ENCODE data around the gene DUSP1. TPM values are rescaled to one million over a fixed set of nuclear protein-coding genes. Genes with fewer than 3 reads are reported as not detected.

The DUSP1 gene
- total RNA-seq, 2 donors from 2014 or later: 14.5 to 24.5 TPM

DNA sequence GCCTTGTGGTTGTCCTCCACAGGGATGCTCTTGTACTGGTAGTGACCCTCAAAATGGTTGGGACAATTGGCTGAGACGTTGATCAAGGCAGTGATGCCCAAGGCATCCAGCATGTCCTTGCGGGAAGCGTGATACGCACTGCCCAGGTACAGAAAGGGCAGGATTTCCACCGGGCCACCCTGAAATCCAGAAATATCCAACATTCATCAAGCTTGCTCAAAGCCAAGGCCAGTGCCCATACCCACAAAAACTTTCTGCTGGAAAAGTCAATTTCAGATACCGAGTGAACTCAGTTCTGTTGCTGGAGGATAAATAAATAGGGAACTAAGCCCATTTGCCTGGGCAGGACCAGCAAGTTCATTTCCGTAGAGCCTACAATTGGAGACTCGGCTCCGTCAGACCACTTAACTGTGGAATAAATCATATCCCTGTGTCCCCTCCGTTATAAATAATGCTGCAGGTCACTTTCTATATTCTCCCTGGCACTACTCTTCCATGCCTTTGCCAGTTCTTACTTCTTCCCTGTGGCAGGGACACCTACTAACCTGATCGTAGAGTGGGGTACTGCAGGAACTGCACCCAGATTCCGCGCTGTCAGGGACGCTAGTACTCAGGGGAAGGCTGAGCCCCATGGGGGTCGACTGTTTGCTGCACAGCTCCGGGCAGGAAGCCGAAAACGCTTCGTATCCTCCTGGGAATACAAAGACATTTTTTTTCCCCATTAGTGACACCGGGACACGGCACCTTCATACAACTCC lies 1.2 kb downstream of the DUSP1 start:
- H3K36me3 Mint-ChIP-seq (ENCODE audit: insufficient read depth in 2 of 2): peaks cover 9 to 16% of the 10 kb centered on the region in 2 donors
- H3K27ac Mint-ChIP-seq: peak overlapping the region; percentile 75
- H3K27me3 Mint-ChIP-seq (ENCODE audit: low read depth): no peaks in the 10 kb centered on the region
- H3K4me3 Mint-ChIP-seq: peak overlapping the region; percentile 91 to 96
- peaks cover 66% of the 10 kb centered on the region for H3K4me1 Mint-ChIP-seq (ENCODE audit: low read depth)
- H3K9me3 Mint-ChIP-seq: peaks cover 0 to 2% of the 10 kb centered on the region in 2 donors
- DNase-seq (no peak), ATAC-seq (replicated peaks in 1 of 2) (no peak)

DNA sequence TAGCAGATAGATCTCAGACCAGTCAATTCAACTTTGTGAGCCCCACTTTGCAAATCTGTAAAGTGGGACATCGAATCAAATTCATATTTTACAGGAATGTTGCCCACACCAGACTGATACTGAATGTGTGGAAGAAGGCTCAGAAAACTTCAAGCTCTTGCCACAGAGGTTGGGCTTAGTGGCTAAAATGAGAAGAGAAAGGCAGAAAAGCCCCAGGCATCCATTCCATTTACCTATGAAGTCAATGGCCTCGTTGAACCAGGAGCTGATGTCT lies 1.7 kb downstream of the DUSP1 start:
- Mint-ChIP-seq H3K27ac (peak overlapping the region; percentile 51), H3K4me3 (peak overlapping the region; percentile 91 to 96), H3K27me3 (ENCODE audit: low read depth) (no peaks in the 10 kb centered on the region), H3K9me3 (peaks cover 0 to 2% of the 10 kb centered on the region in 2 donors), H3K4me1 (ENCODE audit: low read depth) (peaks cover 64% of the 10 kb centered on the region), H3K36me3 (ENCODE audit: insufficient read depth in 2 of 2) (peaks cover 8 to 15% of the 10 kb centered on the region in 2 donors)
- DNase-seq (no peak), ATAC-seq (replicated peaks in 1 of 2) (no peak)

DNA sequence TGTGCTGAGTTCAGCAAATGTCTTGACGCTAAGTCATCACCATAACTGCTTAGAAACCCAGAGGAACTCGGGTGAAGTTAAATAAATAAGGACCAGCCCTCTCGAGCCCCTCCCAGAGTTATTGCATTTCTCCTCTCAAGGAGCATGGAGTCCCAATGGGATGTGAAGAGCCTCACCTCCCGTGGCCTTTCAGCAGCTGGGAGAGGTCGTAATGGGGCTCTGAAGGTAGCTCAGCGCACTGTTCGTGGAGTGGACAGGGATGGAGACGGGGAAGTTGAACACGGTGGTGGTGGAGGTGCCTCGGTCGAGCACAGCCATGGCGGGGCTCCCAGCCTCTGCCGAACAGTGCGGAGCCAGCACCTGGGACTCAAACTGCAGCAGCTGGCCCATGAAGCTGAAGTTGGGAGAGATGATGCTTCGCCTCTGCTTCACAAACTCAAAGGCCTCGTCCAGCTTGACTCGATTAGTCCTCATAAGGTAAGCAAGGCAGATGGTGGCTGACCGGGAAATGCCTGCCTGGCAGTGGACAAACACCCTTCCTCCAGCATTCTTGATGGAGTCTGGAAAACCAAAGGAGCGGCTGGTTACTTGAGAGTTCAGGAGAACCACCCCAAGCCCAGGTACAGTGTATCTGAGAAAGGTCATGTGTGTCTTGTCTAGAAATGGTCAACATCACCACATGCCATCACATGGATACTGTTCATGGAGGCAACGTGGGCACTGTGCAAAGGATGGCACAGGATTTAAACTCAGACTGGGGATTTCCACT lies 2.2 kb downstream of the DUSP1 start:
- no peaks in the 10 kb centered on the region for H3K27me3 Mint-ChIP-seq (ENCODE audit: low read depth)
- H3K27ac Mint-ChIP-seq: peak overlapping the region; percentile 51
- ATAC-seq (replicated peaks in 1 of 2) (no peak), DNase-seq (peak in 1 of 2 donors; percentile 16)
- peaks cover 8 to 15% of the 10 kb centered on the region in 2 donors for H3K36me3 Mint-ChIP-seq (ENCODE audit: insufficient read depth in 2 of 2)
- H3K9me3 Mint-ChIP-seq: peaks cover 0 to 2% of the 10 kb centered on the region in 2 donors
- peaks cover 59% of the 10 kb centered on the region for H3K4me1 Mint-ChIP-seq (ENCODE audit: low read depth)
- H3K4me3 Mint-ChIP-seq: peak overlapping the region; percentile 91 to 96

DNA sequence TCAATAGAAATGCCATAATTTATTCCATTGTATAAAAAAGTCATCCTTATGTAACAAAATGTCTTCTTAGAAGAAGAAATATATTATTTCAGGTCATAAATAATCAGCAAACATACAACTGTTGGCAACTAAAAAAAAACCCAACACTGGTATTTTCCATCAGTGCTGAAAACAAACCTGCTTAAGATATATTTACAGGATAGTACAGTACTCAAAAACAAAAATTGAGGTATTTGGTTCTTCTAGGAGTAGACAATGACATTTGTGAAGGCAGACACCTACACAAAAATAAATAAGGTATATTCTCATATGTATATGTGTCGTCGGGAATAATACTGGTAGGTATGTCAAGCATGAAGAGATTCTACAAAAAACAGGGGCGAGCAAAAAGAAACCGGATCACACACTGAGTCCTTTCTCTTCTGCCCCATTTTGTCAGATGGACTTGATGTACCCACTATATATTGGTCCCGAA lies 2.9 kb downstream of the DUSP1 start:
- ATAC-seq (replicated peaks in 1 of 2): no peak
- H3K4me1 Mint-ChIP-seq (ENCODE audit: low read depth): peaks cover 53% of the 10 kb centered on the region
- DNase-seq: no peak
- H3K9me3 Mint-ChIP-seq: no peaks in the 10 kb centered on the region
- no peak overlapping the region for H3K27ac Mint-ChIP-seq
- no peaks in the 10 kb centered on the region for H3K27me3 Mint-ChIP-seq (ENCODE audit: low read depth)
- H3K4me3 Mint-ChIP-seq: peak overlapping the region in 1 of 2 donors; percentile 96
- H3K36me3 Mint-ChIP-seq (ENCODE audit: insufficient read depth in 2 of 2): peaks cover 8 to 10% of the 10 kb centered on the region in 2 donors

DNA sequence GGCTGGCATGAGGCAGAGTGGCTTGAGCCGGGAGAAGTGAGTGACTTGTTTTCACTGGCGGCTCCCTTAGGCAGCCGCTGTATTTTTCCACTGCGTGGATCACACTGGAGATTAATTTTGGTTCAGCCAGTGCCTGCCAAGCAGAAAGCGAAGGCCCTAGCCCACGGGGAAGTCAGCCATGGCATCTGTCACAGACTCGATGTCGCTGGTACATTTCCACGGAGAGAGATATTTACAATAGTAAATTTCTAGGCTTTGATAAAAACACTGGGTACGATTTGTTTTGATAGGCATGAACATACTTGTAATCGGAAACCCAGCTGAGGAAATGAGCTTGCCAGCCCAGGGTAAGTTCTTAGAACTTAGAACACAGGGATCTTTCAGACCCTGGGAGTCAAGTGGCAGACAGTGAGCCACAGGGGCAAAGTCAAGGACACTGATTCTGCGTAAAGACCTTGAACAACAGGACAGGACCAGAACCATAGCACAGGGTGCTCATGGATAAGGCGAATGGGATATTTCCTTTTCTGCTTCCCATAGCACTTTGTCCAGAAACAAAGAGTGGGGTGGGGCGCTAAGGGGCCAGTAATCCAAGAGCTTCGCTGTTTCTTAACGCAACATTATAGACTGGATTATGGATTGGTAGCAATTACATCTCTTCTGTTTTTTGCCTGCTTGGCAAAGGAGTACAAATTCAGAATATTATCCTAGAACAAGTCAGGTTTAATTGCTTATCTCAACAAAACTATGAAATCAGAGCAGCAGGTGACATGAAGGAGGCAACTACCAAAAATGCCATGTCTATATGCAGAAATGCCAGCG lies 4.5 kb downstream of the DUSP1 start:
- Mint-ChIP-seq H3K9me3 (no peaks in the 10 kb centered on the region), H3K4me1 (ENCODE audit: low read depth) (peaks cover 36% of the 10 kb centered on the region), H3K36me3 (ENCODE audit: insufficient read depth in 2 of 2) (peaks cover 8 to 10% of the 10 kb centered on the region in 2 donors), H3K4me3 (peak overlapping the region in 1 of 2 donors; percentile 92), H3K27me3 (ENCODE audit: low read depth) (no peaks in the 10 kb centered on the region), H3K27ac (peak overlapping the region; percentile 75)
- DNase-seq: no peak
- no peak for ATAC-seq (replicated peaks in 1 of 2)

DNA sequence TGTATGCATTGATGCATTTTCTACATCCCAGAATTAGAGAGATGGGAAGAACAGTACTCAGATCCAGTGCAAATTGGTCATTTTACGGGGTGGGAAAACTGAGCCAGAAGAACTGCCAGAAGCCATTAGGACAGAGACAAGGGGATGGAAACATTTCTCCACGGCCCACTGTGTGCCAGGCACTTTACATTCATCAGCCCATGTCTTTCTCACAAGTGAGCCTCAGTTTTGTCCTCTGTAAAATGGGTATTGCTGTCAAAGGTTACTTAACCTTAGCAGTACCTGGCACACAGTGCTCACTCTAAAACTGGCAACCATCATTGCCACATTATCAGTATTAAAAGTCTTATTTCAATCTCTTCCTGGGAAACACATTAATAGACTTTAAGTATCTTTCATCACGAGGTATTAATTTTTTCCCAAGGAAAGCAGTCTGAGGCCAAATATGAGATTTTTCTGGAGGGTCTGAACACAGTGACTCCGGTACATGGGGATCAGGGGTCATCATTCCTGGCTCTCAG lies 5.2 kb downstream of the DUSP1 start:
- no peak for DNase-seq
- no peak for ATAC-seq (replicated peaks in 1 of 2)
- peaks cover 36% of the 10 kb centered on the region for H3K4me1 Mint-ChIP-seq (ENCODE audit: low read depth)
- H3K36me3 Mint-ChIP-seq (ENCODE audit: insufficient read depth in 2 of 2): peaks cover 8 to 10% of the 10 kb centered on the region in 2 donors
- H3K9me3 Mint-ChIP-seq: no peaks in the 10 kb centered on the region
- no peaks in the 10 kb centered on the region for H3K27me3 Mint-ChIP-seq (ENCODE audit: low read depth)
- peak overlapping the region; percentile 90 to 92 for H3K4me3 Mint-ChIP-seq
- peak overlapping the region; percentile 75 for H3K27ac Mint-ChIP-seq

DNA sequence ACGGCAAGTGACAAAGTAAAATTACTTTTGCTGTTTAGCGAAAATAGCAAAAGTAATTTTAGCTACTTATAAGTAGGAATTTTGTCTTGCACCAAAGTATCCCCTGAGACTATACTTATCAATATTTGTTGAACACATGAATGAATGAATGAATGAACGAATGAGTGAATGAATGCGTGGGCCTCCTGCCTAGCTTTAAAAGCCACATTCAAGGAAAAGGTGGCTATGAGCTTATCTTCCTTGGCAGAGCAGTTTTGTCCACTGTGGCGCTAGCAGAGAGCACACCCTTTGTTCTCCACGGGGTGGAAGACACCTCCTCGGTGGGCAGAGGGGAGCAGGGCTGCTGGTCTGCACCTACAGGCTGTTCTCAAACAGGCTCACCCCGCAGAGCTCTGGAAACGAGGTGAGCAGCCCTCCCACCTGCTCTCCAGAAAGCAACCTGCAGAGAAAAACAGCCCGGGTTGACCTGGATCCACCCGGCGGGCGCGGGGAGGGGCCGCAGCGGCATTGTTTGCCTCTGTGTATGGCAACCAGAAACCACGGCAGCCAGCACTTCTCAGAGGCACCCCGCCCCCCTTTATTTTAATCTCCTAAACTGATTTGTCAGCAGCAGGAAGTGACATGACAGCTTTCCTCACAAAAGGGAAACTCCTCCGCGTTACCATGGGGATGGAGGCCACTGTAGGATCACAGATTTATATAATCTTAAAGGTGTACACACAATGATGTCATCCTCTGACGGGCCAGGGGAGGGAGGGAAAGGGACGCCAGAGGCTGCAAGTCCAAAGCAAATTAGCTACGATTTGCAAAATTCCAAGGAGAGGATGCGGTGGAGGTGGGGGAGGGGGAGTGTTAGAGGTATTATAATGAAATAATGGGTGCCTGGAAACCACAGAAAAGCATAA lies 5.9 kb downstream of the DUSP1 start:
- H3K9me3 Mint-ChIP-seq: peaks cover 0 to under 1% of the 10 kb centered on the region in 2 donors
- peaks cover 34% of the 10 kb centered on the region for H3K4me1 Mint-ChIP-seq (ENCODE audit: low read depth)
- peak overlapping the region; percentile 90 to 92 for H3K4me3 Mint-ChIP-seq
- no peaks in the 10 kb centered on the region for H3K27me3 Mint-ChIP-seq (ENCODE audit: low read depth)
- H3K27ac Mint-ChIP-seq: peak overlapping the region; percentile 48
- ATAC-seq (replicated peaks in 1 of 2) (peak; percentile 93 to 94), DNase-seq (peak; percentile 94 to 95)
- peaks cover 7 to 10% of the 10 kb centered on the region in 2 donors for H3K36me3 Mint-ChIP-seq (ENCODE audit: insufficient read depth in 2 of 2)

DNA sequence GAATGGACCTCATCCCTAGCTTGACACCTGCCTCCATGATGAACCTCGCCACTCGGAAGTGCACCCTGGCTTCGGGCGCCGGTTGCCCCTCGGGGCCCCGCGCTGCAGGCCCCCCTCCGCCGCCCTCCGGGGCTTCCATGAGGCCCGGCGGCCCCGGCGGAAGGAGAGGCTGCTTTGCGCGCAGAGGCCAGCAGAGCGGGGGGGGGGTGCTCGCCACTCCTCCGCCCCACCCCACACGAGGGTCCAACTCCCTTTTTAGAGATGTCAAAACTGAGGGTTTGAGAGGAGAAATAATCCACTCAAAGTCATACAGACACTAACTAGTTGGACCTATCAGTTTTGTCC lies 7.9 kb downstream of the DUSP1 start:
- no peak for ATAC-seq (replicated peaks in 1 of 2)
- H3K36me3 Mint-ChIP-seq (ENCODE audit: insufficient read depth in 2 of 2): peaks cover 0 to 4% of the 10 kb centered on the region in 2 donors
- H3K9me3 Mint-ChIP-seq: peaks cover 0 to 2% of the 10 kb centered on the region in 2 donors
- no peak overlapping the region for H3K4me3 Mint-ChIP-seq
- H3K27me3 Mint-ChIP-seq (ENCODE audit: low read depth): no peaks in the 10 kb centered on the region
- no peak overlapping the region for H3K27ac Mint-ChIP-seq
- no peak for DNase-seq
- H3K4me1 Mint-ChIP-seq (ENCODE audit: low read depth): peaks cover 22% of the 10 kb centered on the region

DNA sequence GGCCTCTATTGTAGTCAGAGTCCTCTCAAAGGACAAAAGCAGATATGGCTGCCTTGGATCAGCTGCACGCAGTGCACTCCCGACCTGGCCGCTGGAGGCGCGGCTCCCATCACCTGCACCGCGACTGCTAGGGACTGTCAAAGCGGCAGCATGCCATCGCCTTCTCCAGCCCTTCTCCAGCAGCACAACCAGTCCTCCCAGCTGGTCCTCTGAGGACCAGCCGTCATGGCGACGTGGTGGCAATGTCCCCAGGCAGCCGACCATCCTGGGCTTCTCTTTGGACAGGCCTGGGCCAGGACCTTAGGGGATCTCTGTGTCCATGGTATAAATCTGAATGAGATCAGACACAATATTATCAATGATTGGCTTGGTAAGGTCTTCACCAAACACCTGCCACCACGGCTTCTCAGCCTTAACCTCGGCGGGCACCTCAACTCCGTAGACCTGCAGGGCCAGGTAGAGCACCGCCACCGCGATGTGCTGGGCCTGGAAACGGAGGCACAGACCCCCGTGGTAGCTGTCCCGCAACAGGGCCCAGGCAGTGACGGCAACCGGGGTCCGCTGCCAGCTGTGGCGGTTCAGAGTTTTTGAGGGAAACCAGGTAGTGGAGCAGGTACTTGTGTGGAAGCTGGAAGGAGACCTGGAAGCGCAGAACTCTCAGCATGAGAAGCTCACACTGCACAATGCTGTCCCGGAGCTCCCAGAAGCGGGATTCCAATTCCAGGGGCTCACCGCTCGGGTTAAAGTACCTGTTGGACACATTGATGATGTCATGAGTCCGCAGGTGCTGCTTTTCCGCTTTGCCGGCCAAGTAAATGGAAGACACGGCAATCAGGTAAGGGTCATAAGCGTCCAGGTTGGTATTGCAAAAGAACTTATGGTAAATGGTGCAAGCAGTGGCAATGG lies 8.5 kb downstream of the DUSP1 start:
- H3K4me1 Mint-ChIP-seq (ENCODE audit: low read depth): peaks cover 22% of the 10 kb centered on the region
- no peaks in the 10 kb centered on the region for H3K27me3 Mint-ChIP-seq (ENCODE audit: low read depth)
- ATAC-seq (replicated peaks in 1 of 2): no peak
- DNase-seq: no peak
- no peak overlapping the region for H3K27ac Mint-ChIP-seq
- H3K4me3 Mint-ChIP-seq: no peak overlapping the region
- peaks cover 0 to 2% of the 10 kb centered on the region in 2 donors for H3K9me3 Mint-ChIP-seq
- peaks cover 0 to 4% of the 10 kb centered on the region in 2 donors for H3K36me3 Mint-ChIP-seq (ENCODE audit: insufficient read depth in 2 of 2)

DNA sequence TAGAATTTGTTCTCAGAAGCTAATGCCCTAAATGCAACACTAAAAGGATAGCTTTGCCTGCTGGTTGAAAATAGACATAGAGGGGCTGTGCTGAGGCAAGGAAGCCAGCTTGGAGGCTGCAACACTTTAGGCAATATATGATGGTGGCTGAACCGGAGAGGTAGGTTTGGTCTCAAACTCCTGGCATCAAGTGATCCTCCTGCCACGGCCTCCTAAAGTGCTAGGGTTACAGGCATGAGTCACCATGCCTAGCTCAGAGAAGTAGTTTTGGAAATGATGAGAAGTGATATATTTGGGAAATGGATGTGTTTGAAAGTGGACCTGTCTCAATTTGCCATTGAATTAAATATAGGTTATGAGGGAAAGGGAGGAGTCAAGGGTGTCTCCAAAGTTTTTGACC lies 10.0 kb downstream of the DUSP1 start:
- H3K27me3 Mint-ChIP-seq (ENCODE audit: low read depth): no peaks in the 10 kb centered on the region
- H3K27ac Mint-ChIP-seq: no peak overlapping the region
- DNase-seq (no peak), ATAC-seq (replicated peaks in 1 of 2) (no peak)
- peaks cover 15% of the 10 kb centered on the region for H3K4me1 Mint-ChIP-seq (ENCODE audit: low read depth)
- peaks cover 0 to 4% of the 10 kb centered on the region in 2 donors for H3K36me3 Mint-ChIP-seq (ENCODE audit: insufficient read depth in 2 of 2)
- H3K4me3 Mint-ChIP-seq: no peak overlapping the region
- peaks cover 0 to 2% of the 10 kb centered on the region in 2 donors for H3K9me3 Mint-ChIP-seq

DNA sequence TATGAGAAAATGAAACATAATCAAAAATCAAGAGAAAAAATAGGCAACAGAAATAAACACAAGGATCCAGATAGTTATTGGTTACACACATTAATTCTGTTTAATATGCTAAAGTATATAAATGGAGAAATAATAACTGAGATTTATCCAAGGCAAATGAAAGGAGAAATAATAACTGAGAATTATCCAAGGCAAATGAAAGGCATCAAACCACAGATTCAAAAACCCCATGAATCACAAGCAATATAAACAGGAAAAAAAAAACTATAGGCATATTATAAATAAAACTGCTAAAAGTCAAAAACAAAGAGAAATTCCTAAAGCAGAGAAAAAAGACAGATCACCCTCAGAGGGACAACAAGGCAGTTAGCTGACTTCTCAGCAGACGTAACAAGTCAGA lies 10.9 kb downstream of the DUSP1 start:
- H3K4me3 Mint-ChIP-seq: no peak overlapping the region
- H3K27me3 Mint-ChIP-seq (ENCODE audit: low read depth): no peaks in the 10 kb centered on the region
- ATAC-seq (replicated peaks in 1 of 2): no peak
- peak overlapping the region; percentile 87 for H3K27ac Mint-ChIP-seq
- no peak for DNase-seq
- H3K9me3 Mint-ChIP-seq: peaks cover 0 to 5% of the 10 kb centered on the region in 2 donors
- H3K4me1 Mint-ChIP-seq (ENCODE audit: low read depth): peaks cover 6% of the 10 kb centered on the region
- peaks cover 0 to 4% of the 10 kb centered on the region in 2 donors for H3K36me3 Mint-ChIP-seq (ENCODE audit: insufficient read depth in 2 of 2)

Measured in activated T-cell treated with anti-CD3 and anti-CD28 coated beads, Interleukin-2, amount 50 U/mL, for 72 hours (primary cell).